ENCODE data around the gene FANCE.

Gene FANCE

GRCh38 chr6:35474942-35475570, 22.9 kb downstream of the FANCE start:
- no peak for TF ChIP-seq CTCF (IDR thresholded peaks at IDR 0.05)
- no peak for TF ChIP-seq ZFX (IDR thresholded peaks at IDR 0.05; ENCODE audit: borderline replicate concordance)
- H3K27ac ChIP-seq, result no peak overlapping the region

GRCh38 chr6:35475573-35475972, 23.4 kb downstream of the FANCE start:
- H3K27ac ChIP-seq, result no peak overlapping the region
- no peak for TF ChIP-seq CTCF (IDR thresholded peaks at IDR 0.05)
- TF ChIP-seq ZFX (IDR thresholded peaks at IDR 0.05; ENCODE audit: borderline replicate concordance), result no peak

GRCh38 chr6:35476004-35476403, 23.9 kb downstream of the FANCE start:
- no peak overlapping the region for H3K27ac ChIP-seq
- TF ChIP-seq CTCF (IDR thresholded peaks at IDR 0.05) (no peak), ZFX (IDR thresholded peaks at IDR 0.05; ENCODE audit: borderline replicate concordance) (no peak)

GRCh38 chr6:35477028-35477427, 24.9 kb downstream of the FANCE start:
- no peak for TF ChIP-seq CTCF (IDR thresholded peaks at IDR 0.05)
- TF ChIP-seq ZFX (IDR thresholded peaks at IDR 0.05; ENCODE audit: borderline replicate concordance), result no peak
- H3K27ac ChIP-seq, result no peak overlapping the region

- TF ChIP-seq ZFX (IDR thresholded peaks at IDR 0.05; ENCODE audit: borderline replicate concordance) (no peak), CTCF (IDR thresholded peaks at IDR 0.05) (no peak)
- H3K27ac ChIP-seq, result no peak overlapping the region
These were observed 25.5 kb downstream of the FANCE start for GRCh38 chr6:35477551-35478179.

GRCh38 chr6:35478259-35478658, 26.1 kb downstream of the FANCE start:
- TF ChIP-seq ZFX (IDR thresholded peaks at IDR 0.05; ENCODE audit: borderline replicate concordance) (no peak), CTCF (IDR thresholded peaks at IDR 0.05) (no peak)

GRCh38 chr6:35480176-35480575, 28.0 kb downstream of the FANCE start:
- TF ChIP-seq CTCF (IDR thresholded peaks at IDR 0.05) (no peak), ZFX (IDR thresholded peaks at IDR 0.05; ENCODE audit: borderline replicate concordance) (no peak)
- no peak overlapping the region for H3K27ac ChIP-seq

More at GRCh38 chr6:35478259-35478658, 26.1 kb downstream of the FANCE start:
- H3K27ac ChIP-seq, result no peak overlapping the region

All from 22Rv1 (cell line).